Right lobe of liver (tissue), 4 donors: ENCODE results near the gene DNAJB14.

ENCODE experiments used
- POLR2A ChIP-seq: fragments of 450-650 bp; IDR thresholded peaks from one replicate; pipeline ENCODE4 v1.6.1; 2017; ENCODE audit warnings: antibody characterized with exemption, mild to moderate bottlenecking
- TF ChIP-seq, protein P1 (sequence below), 4 donors: fragments of 200-600 bp in 3 of 4; fragments of 450-650 bp in 1 of 4; IDR thresholded peaks; one replicate each; pipeline versions ENCODE4 v1.5.1 to v1.8.0; 2016 to 2022; ENCODE audit warnings: antibody characterized with exemption in 4 of 4, mild to moderate bottlenecking in 2 of 4
- donor health status: DM: no; HTN: no; CAD: no.
- donor health status: DM: no; HTN: no; CAD: no.
- donor health status: DM: no; HTN: yes; CAD: no.

DNA sequence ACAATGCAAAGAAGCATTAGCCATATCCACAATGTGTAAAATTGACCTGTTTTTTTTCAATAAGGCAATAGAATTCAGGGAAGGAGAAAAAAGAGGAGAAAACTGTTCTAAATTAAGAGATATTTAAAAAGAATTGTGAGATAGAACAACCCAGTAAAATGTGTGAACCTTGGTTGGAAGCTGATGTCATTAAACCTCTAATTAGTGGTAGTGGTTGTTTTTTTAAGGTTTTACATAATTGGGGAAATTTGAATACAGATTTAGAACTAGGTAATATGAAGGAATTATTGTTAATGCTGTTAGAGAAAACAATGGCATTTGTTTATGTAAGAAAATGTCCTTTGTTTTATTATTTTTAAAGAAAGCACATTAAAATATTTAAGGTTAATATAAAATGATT is 18.8 kb upstream of the DNAJB14 start:
- TF ChIP-seq, protein P1, sequence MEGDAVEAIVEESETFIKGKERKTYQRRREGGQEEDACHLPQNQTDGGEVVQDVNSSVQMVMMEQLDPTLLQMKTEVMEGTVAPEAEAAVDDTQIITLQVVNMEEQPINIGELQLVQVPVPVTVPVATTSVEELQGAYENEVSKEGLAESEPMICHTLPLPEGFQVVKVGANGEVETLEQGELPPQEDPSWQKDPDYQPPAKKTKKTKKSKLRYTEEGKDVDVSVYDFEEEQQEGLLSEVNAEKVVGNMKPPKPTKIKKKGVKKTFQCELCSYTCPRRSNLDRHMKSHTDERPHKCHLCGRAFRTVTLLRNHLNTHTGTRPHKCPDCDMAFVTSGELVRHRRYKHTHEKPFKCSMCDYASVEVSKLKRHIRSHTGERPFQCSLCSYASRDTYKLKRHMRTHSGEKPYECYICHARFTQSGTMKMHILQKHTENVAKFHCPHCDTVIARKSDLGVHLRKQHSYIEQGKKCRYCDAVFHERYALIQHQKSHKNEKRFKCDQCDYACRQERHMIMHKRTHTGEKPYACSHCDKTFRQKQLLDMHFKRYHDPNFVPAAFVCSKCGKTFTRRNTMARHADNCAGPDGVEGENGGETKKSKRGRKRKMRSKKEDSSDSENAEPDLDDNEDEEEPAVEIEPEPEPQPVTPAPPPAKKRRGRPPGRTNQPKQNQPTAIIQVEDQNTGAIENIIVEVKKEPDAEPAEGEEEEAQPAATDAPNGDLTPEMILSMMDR (IDR thresholded peaks at IDR 0.05) = no peak
- no peak for TF ChIP-seq POLR2A
